ENCODE results near the gene LBH.

LBH gene

DNA sequence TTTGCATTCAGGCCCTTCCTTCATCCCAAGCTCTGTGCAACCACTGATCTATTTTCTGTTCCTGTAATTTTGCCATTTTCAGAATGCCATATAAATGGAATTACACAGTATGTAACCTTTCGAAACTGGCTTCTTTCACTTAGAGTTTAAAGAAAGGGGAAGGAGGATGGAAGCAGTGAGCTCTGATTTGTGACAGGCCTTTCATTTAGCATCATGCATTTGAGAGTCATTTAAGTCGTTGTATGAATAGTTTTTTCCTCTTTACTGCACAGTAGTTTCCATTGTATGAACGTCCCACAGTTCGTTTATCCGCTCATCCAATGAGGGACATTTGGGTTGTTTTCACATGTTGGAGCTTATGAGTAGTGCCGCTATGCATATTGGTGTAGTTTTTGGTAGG lies 67.0 kb downstream of the LBH start:
- H3K9ac ChIP-seq (ENCODE audit: insufficient read length) = no peak overlapping the region
- H3K27ac ChIP-seq = no peak overlapping the region
- no peaks in the 10 kb centered on the region for H3K9me3 ChIP-seq (ENCODE audit: low read depth, low read length)
- no peaks in the 10 kb centered on the region for H3K36me3 ChIP-seq (ENCODE audit: insufficient read depth, low read length)
- no peak for DNase-seq (ENCODE audit: low read depth, low spot score)
- H3K4me3 ChIP-seq = no peak overlapping the region
- TF ChIP-seq POLR2AphosphoS5 (IDR thresholded peaks at IDR 0.05; ENCODE audit: borderline replicate concordance, low read depth, low read length) = no peak
- no peak for TF ChIP-seq EZH2 (IDR thresholded peaks at IDR 0.05)
- no peak for TF ChIP-seq FOXP2 (optimal IDR thresholded peaks at IDR 0.05; ENCODE audit: control extremely low read depth, extremely low read length, insufficient read depth)

DNA sequence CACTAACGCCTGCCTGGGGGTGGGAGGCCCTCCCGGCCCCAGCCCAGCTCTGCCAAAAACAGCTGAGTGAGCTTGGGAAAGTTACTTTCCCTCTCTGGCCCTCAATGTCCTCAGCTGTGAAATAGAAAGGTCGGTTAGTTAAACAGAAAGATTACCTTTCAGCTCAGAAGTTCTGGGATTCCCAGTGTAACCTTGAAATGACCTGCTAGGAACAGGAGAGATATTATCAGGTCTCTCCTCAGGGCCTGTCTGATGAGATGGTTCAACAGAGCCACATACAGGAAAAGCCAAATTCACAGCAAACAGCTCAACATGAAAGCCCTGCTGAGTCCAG lies 68.8 kb downstream of the LBH start:
- TF ChIP-seq POLR2AphosphoS5 (IDR thresholded peaks at IDR 0.05; ENCODE audit: borderline replicate concordance, low read depth, low read length) = no peak
- H3K9me3 ChIP-seq (ENCODE audit: low read depth, low read length) = no peaks in the 10 kb centered on the region
- H3K4me3 ChIP-seq = no peak overlapping the region
- DNase-seq (ENCODE audit: low read depth, low spot score) = no peak
- no peak overlapping the region for H3K9ac ChIP-seq (ENCODE audit: insufficient read length)
- no peak overlapping the region for H3K27ac ChIP-seq
- no peaks in the 10 kb centered on the region for H3K36me3 ChIP-seq (ENCODE audit: insufficient read depth, low read length)

DNA sequence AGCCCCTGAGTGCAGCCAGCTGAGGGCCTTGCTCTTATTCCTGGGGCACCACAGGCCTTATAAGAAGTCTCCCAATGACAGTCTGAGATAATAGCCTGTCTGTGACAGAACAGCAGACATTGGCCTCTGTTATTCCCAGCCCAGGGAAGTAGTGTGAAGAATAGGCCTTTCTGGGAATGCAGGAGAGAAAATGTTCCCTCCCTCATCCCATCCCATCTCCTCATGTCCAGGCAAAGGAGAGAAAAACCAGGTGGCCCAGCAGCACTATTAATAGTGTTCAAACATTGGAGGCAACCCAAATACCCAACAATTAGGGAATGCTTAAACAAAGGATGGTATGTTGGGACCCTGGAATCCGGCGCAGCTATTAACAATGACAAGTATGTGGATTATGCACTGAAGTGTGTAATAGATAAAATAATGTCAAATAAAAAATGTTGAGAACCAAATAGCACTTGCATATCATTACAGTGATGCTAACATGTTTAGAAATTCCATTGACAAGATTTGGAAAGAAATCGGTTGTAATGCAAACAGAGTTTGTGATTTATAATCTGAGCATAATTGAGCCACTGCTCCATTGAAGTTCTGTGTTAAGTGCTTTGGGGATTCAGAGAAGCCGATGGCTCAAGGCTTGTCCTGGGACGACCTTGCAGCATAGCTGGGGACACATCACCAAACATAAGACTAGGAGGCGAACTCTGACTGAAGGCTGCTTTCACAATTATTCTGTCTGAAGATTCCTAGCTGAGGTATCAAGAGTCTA lies 69.3 kb downstream of the LBH start:
- Histone ChIP-seq H3K27ac (no peak overlapping the region), H3K9ac (ENCODE audit: insufficient read length) (no peak overlapping the region), H3K36me3 (ENCODE audit: insufficient read depth, low read length) (no peaks in the 10 kb centered on the region), H3K4me3 (no peak overlapping the region), H3K9me3 (ENCODE audit: low read depth, low read length) (no peaks in the 10 kb centered on the region)
- no peak for TF ChIP-seq POLR2AphosphoS5 (IDR thresholded peaks at IDR 0.05; ENCODE audit: borderline replicate concordance, low read depth, low read length)
- TF ChIP-seq EZH2 (IDR thresholded peaks at IDR 0.05) = no peak
- no peak for TF ChIP-seq FOXP2 (optimal IDR thresholded peaks at IDR 0.05; ENCODE audit: control extremely low read depth, extremely low read length, insufficient read depth)
- DNase-seq (ENCODE audit: low read depth, low spot score) = no peak

DNA sequence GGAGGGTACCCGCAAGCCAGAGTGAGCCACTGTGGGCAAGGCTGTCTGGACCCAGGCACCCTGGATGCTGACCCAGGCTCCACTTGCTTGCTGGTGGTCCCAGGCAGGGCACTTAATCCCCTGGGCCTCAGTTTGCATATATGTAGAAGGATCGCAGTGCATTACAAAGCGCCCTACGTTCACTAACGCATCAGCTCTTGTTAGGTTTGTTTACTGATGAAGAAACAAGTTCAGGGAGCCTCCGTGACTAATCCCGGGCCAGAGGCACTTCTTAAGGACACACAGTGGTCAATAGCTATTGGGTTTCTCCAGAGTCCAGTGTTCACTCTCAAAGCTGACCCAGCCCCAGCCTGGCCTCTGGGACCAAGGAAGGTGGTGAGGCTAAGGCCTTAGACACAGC lies 70.2 kb downstream of the LBH start:
- no peak for TF ChIP-seq EZH2 (IDR thresholded peaks at IDR 0.05)
- TF ChIP-seq FOXP2 (optimal IDR thresholded peaks at IDR 0.05; ENCODE audit: control extremely low read depth, extremely low read length, insufficient read depth) = no peak
- no peak for TF ChIP-seq POLR2AphosphoS5 (IDR thresholded peaks at IDR 0.05; ENCODE audit: borderline replicate concordance, low read depth, low read length)
- no peaks in the 10 kb centered on the region for H3K36me3 ChIP-seq (ENCODE audit: insufficient read depth, low read length)
- H3K27ac ChIP-seq = no peak overlapping the region
- H3K4me3 ChIP-seq = no peak overlapping the region
- H3K9me3 ChIP-seq (ENCODE audit: low read depth, low read length) = no peaks in the 10 kb centered on the region
- H3K9ac ChIP-seq (ENCODE audit: insufficient read length) = no peak overlapping the region
- no peak for DNase-seq (ENCODE audit: low read depth, low spot score)

DNA sequence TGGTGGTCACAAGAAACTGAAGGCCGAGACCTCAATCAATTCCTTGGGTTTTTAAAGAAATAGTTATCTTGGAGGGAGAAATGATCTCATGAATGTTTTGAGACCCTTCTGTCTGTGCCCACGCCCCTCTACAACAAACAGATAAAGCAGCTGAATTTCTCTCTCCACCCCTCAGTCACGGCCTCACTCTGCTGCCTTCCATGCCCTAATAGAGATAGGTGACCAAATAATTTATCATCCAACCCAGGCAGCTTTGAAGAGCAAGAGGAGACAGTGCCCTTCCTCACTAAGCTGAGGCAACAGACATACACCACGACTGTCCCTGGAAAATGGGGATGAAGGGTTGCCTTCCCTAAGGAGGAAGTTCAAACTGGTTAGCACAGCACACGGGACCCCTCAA lies 71.2 kb downstream of the LBH start:
- H3K27ac ChIP-seq = no peak overlapping the region
- no peaks in the 10 kb centered on the region for H3K9me3 ChIP-seq (ENCODE audit: low read depth, low read length)
- no peak for DNase-seq (ENCODE audit: low read depth, low spot score)
- no peak overlapping the region for H3K9ac ChIP-seq (ENCODE audit: insufficient read length)
- no peak overlapping the region for H3K4me3 ChIP-seq
- H3K36me3 ChIP-seq (ENCODE audit: insufficient read depth, low read length) = no peaks in the 10 kb centered on the region
- TF ChIP-seq POLR2AphosphoS5 (IDR thresholded peaks at IDR 0.05; ENCODE audit: borderline replicate concordance, low read depth, low read length) (no peak), EZH2 (IDR thresholded peaks at IDR 0.05) (no peak), FOXP2 (optimal IDR thresholded peaks at IDR 0.05; ENCODE audit: control extremely low read depth, extremely low read length, insufficient read depth) (no peak)

DNA sequence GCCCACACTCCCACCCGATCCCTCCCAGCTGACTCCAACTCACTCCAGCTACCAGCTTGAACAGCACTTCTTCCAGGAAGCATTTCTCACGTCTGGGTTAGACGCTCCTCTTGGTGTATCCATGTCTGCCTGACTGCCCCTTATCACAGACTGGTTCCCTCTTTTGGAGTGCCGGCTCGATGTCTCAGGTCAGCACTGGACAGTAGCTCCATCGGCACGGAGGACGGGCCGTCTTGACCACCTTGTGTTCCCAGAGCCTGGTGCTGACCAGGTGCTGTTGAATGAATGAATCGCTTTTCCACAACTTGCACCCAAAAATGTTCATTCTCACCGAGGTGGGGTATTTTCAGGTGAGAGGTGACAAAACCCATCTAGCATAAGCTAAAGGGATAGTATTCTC lies 71.8 kb downstream of the LBH start:
- Histone ChIP-seq H3K9me3 (ENCODE audit: low read depth, low read length) (no peaks in the 10 kb centered on the region), H3K9ac (ENCODE audit: insufficient read length) (no peak overlapping the region), H3K27ac (no peak overlapping the region), H3K4me3 (no peak overlapping the region), H3K36me3 (ENCODE audit: insufficient read depth, low read length) (no peaks in the 10 kb centered on the region)
- no peak for DNase-seq (ENCODE audit: low read depth, low spot score)
- TF ChIP-seq EZH2 (IDR thresholded peaks at IDR 0.05) = no peak
- TF ChIP-seq POLR2AphosphoS5 (IDR thresholded peaks at IDR 0.05; ENCODE audit: borderline replicate concordance, low read depth, low read length) = no peak
- no peak for TF ChIP-seq FOXP2 (optimal IDR thresholded peaks at IDR 0.05; ENCODE audit: control extremely low read depth, extremely low read length, insufficient read depth)

DNA sequence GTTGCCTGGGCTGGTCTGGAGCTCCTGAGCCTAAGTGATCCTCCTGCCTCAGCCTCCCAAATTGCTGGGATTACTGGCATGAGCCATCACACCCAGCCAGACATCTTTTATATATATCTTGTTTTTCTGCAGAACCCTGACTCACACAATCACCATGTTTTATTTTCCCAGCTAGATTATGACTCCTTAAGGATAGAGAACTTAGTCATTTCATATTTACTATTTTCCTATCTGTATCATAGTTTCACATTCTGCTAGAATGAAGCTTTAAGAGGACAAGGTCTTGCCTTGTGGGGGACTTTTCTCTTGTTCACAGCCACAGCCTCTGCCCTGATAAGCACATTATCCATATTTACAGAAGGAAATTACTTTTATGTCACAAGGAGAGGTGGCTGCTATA lies 73.9 kb downstream of the LBH start:
- Histone ChIP-seq H3K27ac (no peak overlapping the region), H3K9ac (ENCODE audit: insufficient read length) (no peak overlapping the region), H3K4me3 (no peak overlapping the region), H3K36me3 (ENCODE audit: insufficient read depth, low read length) (no peaks in the 10 kb centered on the region), H3K9me3 (ENCODE audit: low read depth, low read length) (no peaks in the 10 kb centered on the region)
- DNase-seq (ENCODE audit: low read depth, low spot score) = no peak
- no peak for TF ChIP-seq FOXP2 (optimal IDR thresholded peaks at IDR 0.05; ENCODE audit: control extremely low read depth, extremely low read length, insufficient read depth)
- TF ChIP-seq EZH2 (IDR thresholded peaks at IDR 0.05) = no peak

DNA sequence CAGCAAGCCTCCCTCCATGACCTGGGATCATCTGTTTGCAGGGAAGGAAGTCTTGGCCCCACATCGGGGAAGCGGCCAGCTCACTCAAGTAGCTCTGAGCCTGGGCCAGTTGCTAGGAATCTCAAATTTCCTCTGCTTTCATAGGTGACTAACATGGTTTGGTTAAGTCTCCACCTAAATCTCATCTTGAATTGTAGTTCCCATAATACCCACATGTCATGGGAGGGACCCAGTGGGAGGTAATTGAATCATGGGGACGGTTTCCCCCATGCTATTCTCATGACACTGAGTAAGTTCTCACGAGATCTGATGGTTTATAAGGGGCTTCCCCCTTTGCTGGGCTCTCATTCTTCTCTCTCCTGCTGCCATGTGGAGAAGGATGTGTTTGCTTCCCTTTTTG lies 75.2 kb downstream of the LBH start:
- TF ChIP-seq POLR2AphosphoS5 (IDR thresholded peaks at IDR 0.05; ENCODE audit: borderline replicate concordance, low read depth, low read length) = no peak
- Histone ChIP-seq H3K36me3 (ENCODE audit: insufficient read depth, low read length) (no peaks in the 10 kb centered on the region), H3K9me3 (ENCODE audit: low read depth, low read length) (no peaks in the 10 kb centered on the region), H3K4me3 (no peak overlapping the region), H3K27ac (no peak overlapping the region), H3K9ac (ENCODE audit: insufficient read length) (no peak overlapping the region)
- DNase-seq (ENCODE audit: low read depth, low spot score) = no peak

DNA sequence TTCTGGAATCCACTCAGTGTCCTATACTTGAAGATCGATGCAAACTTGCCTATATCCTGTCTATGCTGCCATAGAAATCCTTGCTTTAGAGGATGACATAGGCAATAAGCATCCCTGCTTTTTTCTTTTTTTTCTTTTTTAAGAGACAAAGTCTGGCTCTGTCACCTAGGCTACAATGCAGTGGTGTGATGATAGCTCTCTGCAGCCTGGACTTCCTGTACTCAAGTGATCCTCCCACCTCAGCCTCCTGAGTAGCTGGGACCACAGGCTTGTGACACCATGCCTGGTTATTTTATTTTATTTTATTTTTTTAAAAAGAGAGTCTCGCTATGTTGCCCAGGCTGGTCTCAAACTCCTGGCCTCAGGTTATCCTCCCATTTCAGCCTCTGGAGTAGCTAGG lies 76.9 kb downstream of the LBH start:
- no peak for TF ChIP-seq FOXP2 (optimal IDR thresholded peaks at IDR 0.05; ENCODE audit: control extremely low read depth, extremely low read length, insufficient read depth)
- no peak for TF ChIP-seq EZH2 (IDR thresholded peaks at IDR 0.05)
- TF ChIP-seq POLR2AphosphoS5 (IDR thresholded peaks at IDR 0.05; ENCODE audit: borderline replicate concordance, low read depth, low read length) = no peak
- H3K9ac ChIP-seq (ENCODE audit: insufficient read length) = no peak overlapping the region
- no peak overlapping the region for H3K27ac ChIP-seq
- H3K36me3 ChIP-seq (ENCODE audit: insufficient read depth, low read length) = no peaks in the 10 kb centered on the region
- H3K4me3 ChIP-seq = no peak overlapping the region
- no peaks in the 10 kb centered on the region for H3K9me3 ChIP-seq (ENCODE audit: low read depth, low read length)
- no peak for DNase-seq (ENCODE audit: low read depth, low spot score)

Data from SK-N-MC (cell line).